Colonic mucosa (tissue), 4 donors: ENCODE results near the gene FOXP1. TPM values are rescaled to one million over a fixed set of nuclear protein-coding genes. Genes with fewer than 3 reads are reported as not detected.

ENCODE experiments used
- DNase-seq: peaks from one replicate; pipeline ENCODE4 v3.0.0-alpha.2; 2020
- H3K27ac ChIP-seq: fragments of 200-600 bp; one replicate; pipeline ENCODE4 v1.8.0; 2021
- H3K27me3 ChIP-seq: fragments of 200-600 bp; one replicate; pipeline ENCODE4 v1.8.0; 2021
- H3K36me3 ChIP-seq: fragments of 200-600 bp; one replicate; pipeline ENCODE4 v1.8.0; 2021
- H3K4me1 ChIP-seq: fragments of 200-600 bp; one replicate; pipeline ENCODE4 v1.8.0; 2021; ENCODE audit warnings: mild to moderate bottlenecking
- H3K4me3 ChIP-seq: fragments of 200-600 bp; one replicate; pipeline ENCODE4 v1.8.0; 2021
- H3K9ac ChIP-seq, 2 donors: one replicate each; pipeline ENCODE4 v1.7.0; 2013; ENCODE audit warnings: control low read depth in 2 of 2, low read depth in 2 of 2, low read length in 2 of 2
- H3K9me3 ChIP-seq: fragments of 200-600 bp; one replicate; pipeline ENCODE4 v1.8.0; 2021
- CTCF ChIP-seq: fragments of 200-600 bp; IDR thresholded peaks from one replicate; pipeline ENCODE4 v1.8.0; 2022; ENCODE audit warnings: antibody characterized with exemption, mild to moderate bottlenecking
- intact Hi-C: fragments of 100-400 bp; cut with DNase I; formaldehyde crosslinking; loops from one replicate; pipeline ENCODE4 v1.14.1; 2022
- total RNA-seq, 2 donors: library from RNA; stranded (reverse); fragmentation: NEBNext Ultra II Directional in 1 of 2; extraction: Animal tissue kit (Norgen Biotek cat#: 25700) in 1 of 2; gene quantifications; one replicate each; pipeline ENCODE4 v1.2.1, GENCODE V29; 2021
- donor health status: healthy.
- donor health status: DM: no; HTN: no; CAD: no.
- donor health status: DM: no; HTN: no; CAD: no.

The FOXP1 gene
- total RNA-seq, 2 donors from 2014 or later: 127 to 128 TPM

GRCh38 chr3:71458895-71459294, 124.6 kb downstream of the FOXP1 start:
- Histone ChIP-seq H3K9me3 (no peaks in the 10 kb centered on the region), H3K27ac (no peak overlapping the region), H3K36me3 (no peaks in the 10 kb centered on the region), H3K4me1 (peaks cover 3% of the 10 kb centered on the region), H3K4me3 (no peak overlapping the region), H3K27me3 (no peaks in the 10 kb centered on the region), H3K9ac (no peak overlapping the region)
- intact Hi-C loops: no loop called here
- no peak for TF ChIP-seq CTCF
- DNase-seq: no peak

- Histone ChIP-seq H3K9ac (no peak overlapping the region), H3K27me3 (no peaks in the 10 kb centered on the region), H3K36me3 (no peaks in the 10 kb centered on the region), H3K4me3 (no peak overlapping the region), H3K9me3 (no peaks in the 10 kb centered on the region), H3K4me1 (peaks cover 11% of the 10 kb centered on the region), H3K27ac (peak overlapping the region; percentile 3)
- no peak for TF ChIP-seq CTCF
- no peak for DNase-seq
- intact Hi-C loops: no loop called here
Measured at GRCh38 chr3:71456826-71457225, 126.7 kb downstream of the FOXP1 start.

GRCh38 chr3:71456156-71456555, 127.4 kb downstream of the FOXP1 start:
- Histone ChIP-seq H3K4me3 (no peak overlapping the region), H3K9ac (no peak overlapping the region), H3K4me1 (peaks cover 11% of the 10 kb centered on the region), H3K27me3 (no peaks in the 10 kb centered on the region), H3K27ac (peak overlapping the region; percentile 3), H3K36me3 (no peaks in the 10 kb centered on the region), H3K9me3 (no peaks in the 10 kb centered on the region)
- no peak for TF ChIP-seq CTCF
- no peak for DNase-seq
- intact Hi-C loops: no loop called here

- H3K27ac ChIP-seq: no peak overlapping the region
- no peaks in the 10 kb centered on the region for H3K9me3 ChIP-seq
- DNase-seq: no peak
- H3K9ac ChIP-seq: no peak overlapping the region
- no peak for TF ChIP-seq CTCF
- H3K4me1 ChIP-seq: peaks cover 11% of the 10 kb centered on the region
- no peaks in the 10 kb centered on the region for H3K27me3 ChIP-seq
- no peaks in the 10 kb centered on the region for H3K36me3 ChIP-seq
- intact Hi-C loops: no loop called here
- H3K4me3 ChIP-seq: no peak overlapping the region
Measured at GRCh38 chr3:71454512-71455403, 128.8 kb downstream of the FOXP1 start.

- DNase-seq: peak; percentile 63
- no peak overlapping the region for H3K9ac ChIP-seq
- no peaks in the 10 kb centered on the region for H3K27me3 ChIP-seq
- peaks cover 11% of the 10 kb centered on the region for H3K4me1 ChIP-seq
- no peak overlapping the region for H3K27ac ChIP-seq
- TF ChIP-seq CTCF: no peak
- H3K9me3 ChIP-seq: no peaks in the 10 kb centered on the region
- intact Hi-C loops: no loop called here
- H3K4me3 ChIP-seq: no peak overlapping the region
- no peaks in the 10 kb centered on the region for H3K36me3 ChIP-seq
Measured at GRCh38 chr3:71453822-71454511, 129.6 kb downstream of the FOXP1 start.
